ENCODE measurements around the gene OTULIN.

Gene OTULIN

GRCh38 chr5:14686517-14686916 lies 22.0 kb downstream of the OTULIN start:
- in situ Hi-C loops (cut with HindIII; ENCODE audit: low pct_unique_long_range_greater_than_20kb, low sequenced_read_pairs), result no loop called here
- no peak for DNase-seq (ENCODE audit: low read depth in 1 of 2, low spot score in 1 of 2)
- TF ChIP-seq JUND (IDR thresholded peaks at IDR 0.05; ENCODE audit: low read depth), result no peak

GRCh38 chr5:14687023-14687665 lies 22.6 kb downstream of the OTULIN start:
- TF ChIP-seq JUND (IDR thresholded peaks at IDR 0.05; ENCODE audit: low read depth), result no peak
- peak in 1 of 2 experiments; percentile 44 for DNase-seq (ENCODE audit: low read depth in 1 of 2, low spot score in 1 of 2)
- in situ Hi-C loops (cut with HindIII; ENCODE audit: low pct_unique_long_range_greater_than_20kb, low sequenced_read_pairs), result no loop called here

- no peak for DNase-seq (ENCODE audit: low read depth in 1 of 2, low spot score in 1 of 2)
- in situ Hi-C loops (cut with HindIII; ENCODE audit: low pct_unique_long_range_greater_than_20kb, low sequenced_read_pairs), result no loop called here
- TF ChIP-seq JUND (IDR thresholded peaks at IDR 0.05; ENCODE audit: low read depth), result no peak
These were observed 28.6 kb downstream of the OTULIN start for GRCh38 chr5:14693070-14693469.

GRCh38 chr5:14695152-14695551 lies 30.6 kb downstream of the OTULIN start:
- TF ChIP-seq JUND (IDR thresholded peaks at IDR 0.05; ENCODE audit: low read depth), result no peak
- no peak for DNase-seq (ENCODE audit: low read depth in 1 of 2, low spot score in 1 of 2)

GRCh38 chr5:14696057-14696456 lies 31.5 kb downstream of the OTULIN start:
- DNase-seq (ENCODE audit: low read depth in 1 of 2, low spot score in 1 of 2), result no peak
- no peak for TF ChIP-seq JUND (IDR thresholded peaks at IDR 0.05; ENCODE audit: low read depth)
- in situ Hi-C loops (cut with HindIII; ENCODE audit: low pct_unique_long_range_greater_than_20kb, low sequenced_read_pairs), result no loop called here

More at GRCh38 chr5:14695152-14695551, 30.6 kb downstream of the OTULIN start:
- in situ Hi-C loops (cut with HindIII; ENCODE audit: low pct_unique_long_range_greater_than_20kb, low sequenced_read_pairs), result no loop called here

GRCh38 chr5:14696851-14697250 lies 32.3 kb downstream of the OTULIN start:
- no peak for TF ChIP-seq JUND (IDR thresholded peaks at IDR 0.05; ENCODE audit: low read depth)
- no peak for DNase-seq (ENCODE audit: low read depth in 1 of 2, low spot score in 1 of 2)
- in situ Hi-C loops (cut with HindIII; ENCODE audit: low pct_unique_long_range_greater_than_20kb, low sequenced_read_pairs), result no loop called here

- in situ Hi-C loops (cut with HindIII; ENCODE audit: low pct_unique_long_range_greater_than_20kb, low sequenced_read_pairs), result no loop called here
These were observed 34.0 kb downstream of the OTULIN start for GRCh38 chr5:14698495-14698894.

GRCh38 chr5:14699159-14699558 lies 34.6 kb downstream of the OTULIN start:
- in situ Hi-C loops (cut with HindIII; ENCODE audit: low pct_unique_long_range_greater_than_20kb, low sequenced_read_pairs), result no loop called here
- TF ChIP-seq JUND (IDR thresholded peaks at IDR 0.05; ENCODE audit: low read depth), result no peak
- DNase-seq (ENCODE audit: low read depth in 1 of 2, low spot score in 1 of 2), result no peak

More at GRCh38 chr5:14698495-14698894, 34.0 kb downstream of the OTULIN start:
- no peak for DNase-seq (ENCODE audit: low read depth in 1 of 2, low spot score in 1 of 2)
- no peak for TF ChIP-seq JUND (IDR thresholded peaks at IDR 0.05; ENCODE audit: low read depth)

- in situ Hi-C loops (cut with HindIII; ENCODE audit: low pct_unique_long_range_greater_than_20kb, low sequenced_read_pairs), result no loop called here
- no peak for TF ChIP-seq JUND (IDR thresholded peaks at IDR 0.05; ENCODE audit: low read depth)
- DNase-seq (ENCODE audit: low read depth in 1 of 2, low spot score in 1 of 2), result no peak
These were observed 35.4 kb downstream of the OTULIN start for GRCh38 chr5:14699807-14700400.

- TF ChIP-seq JUND (IDR thresholded peaks at IDR 0.05; ENCODE audit: low read depth), result no peak
- DNase-seq (ENCODE audit: low read depth in 1 of 2, low spot score in 1 of 2), result no peak
- in situ Hi-C loops (cut with HindIII; ENCODE audit: low pct_unique_long_range_greater_than_20kb, low sequenced_read_pairs), result no loop called here
These were observed 36.2 kb downstream of the OTULIN start for GRCh38 chr5:14700478-14701436.

GRCh38 chr5:14701556-14701955 lies 37.0 kb downstream of the OTULIN start:
- TF ChIP-seq JUND (IDR thresholded peaks at IDR 0.05; ENCODE audit: low read depth), result no peak
- in situ Hi-C loops (cut with HindIII; ENCODE audit: low pct_unique_long_range_greater_than_20kb, low sequenced_read_pairs), result no loop called here
- no peak for DNase-seq (ENCODE audit: low read depth in 1 of 2, low spot score in 1 of 2)

- in situ Hi-C loops (cut with HindIII; ENCODE audit: low pct_unique_long_range_greater_than_20kb, low sequenced_read_pairs), result no loop called here
- DNase-seq (ENCODE audit: low read depth in 1 of 2, low spot score in 1 of 2), result no peak
- no peak for TF ChIP-seq JUND (IDR thresholded peaks at IDR 0.05; ENCODE audit: low read depth)
These were observed 37.8 kb downstream of the OTULIN start for GRCh38 chr5:14702238-14702839.
